Gastroesophageal sphincter (tissue), 4 donors: Measurements from ENCODE around the gene PTPRJ. TPM values are rescaled to one million over a fixed set of nuclear protein-coding genes. Genes with fewer than 3 reads are reported as not detected.
A peak's percentile ranks its signal among the peaks of the same experiment; 100 is the strongest.

Experiments
- ATAC-seq: fragments of 150-250 bp; one replicate; pipeline ENCODE4 v1.9.1; 2016; ENCODE audit warnings: mild to moderate bottlenecking, moderate library complexity
- H3K27ac ChIP-seq, 4 donors: fragments of 200-600 bp; sonication (generic) in 3 of 4; 1 replicate in 3 of 4; 2 replicates in 1 of 4; pipeline ENCODE4 v1.5.1; 2016 to 2019
- H3K27me3 ChIP-seq: fragments of 200-600 bp; sonication (generic); one replicate; pipeline ENCODE4 v1.5.1; 2019
- H3K36me3 ChIP-seq, 2 donors: fragments of 200-600 bp; sonication (generic); one replicate each; pipeline ENCODE4 v1.5.1; 2019; ENCODE audit warnings: control low read depth in 1 of 2
- H3K4me1 ChIP-seq, 3 donors: fragments of 200-600 bp; sonication (generic); 1 replicate in 2 of 3; 2 replicates in 1 of 3; pipeline ENCODE4 v1.5.1; 2016 to 2019; ENCODE audit warnings: control low read depth in 2 of 3
- H3K4me3 ChIP-seq, 2 donors: fragments of 200-600 bp; sonication (generic); one replicate each; pipeline ENCODE4 v1.5.1; 2019; ENCODE audit warnings: mild to moderate bottlenecking in 1 of 2, moderate library complexity in 1 of 2
- H3K9me3 ChIP-seq, 3 donors: fragments of 200-600 bp; sonication (generic); one replicate each; pipeline ENCODE4 v1.5.1; 2017 to 2019; ENCODE audit warnings: control low read depth in 2 of 3
- EP300 ChIP-seq: sonication (generic); formaldehyde crosslinking; IDR thresholded peaks from one replicate; pipeline ENCODE4 v1.6.1; 2017; ENCODE audit warnings: antibody characterized with exemption, mild to moderate bottlenecking
- POLR2A ChIP-seq, 2 donors: fragments of 450-650 bp; IDR thresholded peaks; one replicate each; pipeline ENCODE4 v1.6.1; 2017; ENCODE audit warnings: antibody characterized with exemption in 2 of 2, mild to moderate bottlenecking in 2 of 2, moderate library complexity in 1 of 2
- POLR2AphosphoS5 ChIP-seq: sonication (generic); formaldehyde crosslinking; IDR thresholded peaks from one replicate; pipeline ENCODE4 v1.6.1; 2017; ENCODE audit warnings: antibody characterized with exemption
- WGBS, 2 donors: methylation state at CpG; one replicate each; pipeline ENCODE4 v1.1.5; 2018; ENCODE audit warnings: low coverage in 1 of 2; 5-methylcytosine and 5-hydroxymethylcytosine counted together
- total RNA-seq, 4 donors: library from RNA; depleted of rRNA; stranded (reverse); fragments of >200 nt; gene quantifications; one replicate each; pipeline ENCODE4 v1.1.0, GENCODE V29; 2016
- TF ChIP-seq, protein P1 (sequence below), 4 experiments: fragments of 200-600 bp in 2 of 4; fragments of 450-650 bp in 2 of 4; sonication (generic) in 1 of 4; IDR thresholded peaks; one replicate each; pipeline ENCODE4 v1.5.1; 2017 to 2019; ENCODE audit warnings: antibody characterized with exemption in 4 of 4, mild to moderate bottlenecking in 2 of 4, moderate library complexity in 2 of 4

Gene PTPRJ
- total RNA-seq, 4 donors from 2014 or later: 5.4 to 13.5 (median 10.5) TPM

DNA sequence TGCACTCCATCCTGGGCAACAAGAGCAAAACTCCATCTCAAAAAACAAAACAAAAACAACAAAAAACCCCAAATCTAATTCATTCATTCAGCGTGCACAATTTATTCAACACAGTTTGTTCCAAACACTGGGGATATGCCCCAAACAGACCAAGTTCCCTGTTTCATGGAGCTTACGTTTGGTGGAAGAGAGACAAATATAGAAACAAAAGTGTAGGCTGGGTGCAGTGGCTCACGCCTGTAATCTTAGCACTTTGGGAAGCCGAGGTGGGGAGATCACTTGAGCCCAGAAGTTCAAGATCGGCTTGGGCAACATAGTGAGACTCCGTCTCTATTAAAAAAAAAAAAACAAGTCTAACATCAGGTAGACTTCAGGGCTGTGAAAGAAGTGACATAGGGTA, 52.4 kb downstream of the PTPRJ start:
- TF ChIP-seq EP300 (no peak), POLR2AphosphoS5 (no peak)
- TF ChIP-seq, protein P1, sequence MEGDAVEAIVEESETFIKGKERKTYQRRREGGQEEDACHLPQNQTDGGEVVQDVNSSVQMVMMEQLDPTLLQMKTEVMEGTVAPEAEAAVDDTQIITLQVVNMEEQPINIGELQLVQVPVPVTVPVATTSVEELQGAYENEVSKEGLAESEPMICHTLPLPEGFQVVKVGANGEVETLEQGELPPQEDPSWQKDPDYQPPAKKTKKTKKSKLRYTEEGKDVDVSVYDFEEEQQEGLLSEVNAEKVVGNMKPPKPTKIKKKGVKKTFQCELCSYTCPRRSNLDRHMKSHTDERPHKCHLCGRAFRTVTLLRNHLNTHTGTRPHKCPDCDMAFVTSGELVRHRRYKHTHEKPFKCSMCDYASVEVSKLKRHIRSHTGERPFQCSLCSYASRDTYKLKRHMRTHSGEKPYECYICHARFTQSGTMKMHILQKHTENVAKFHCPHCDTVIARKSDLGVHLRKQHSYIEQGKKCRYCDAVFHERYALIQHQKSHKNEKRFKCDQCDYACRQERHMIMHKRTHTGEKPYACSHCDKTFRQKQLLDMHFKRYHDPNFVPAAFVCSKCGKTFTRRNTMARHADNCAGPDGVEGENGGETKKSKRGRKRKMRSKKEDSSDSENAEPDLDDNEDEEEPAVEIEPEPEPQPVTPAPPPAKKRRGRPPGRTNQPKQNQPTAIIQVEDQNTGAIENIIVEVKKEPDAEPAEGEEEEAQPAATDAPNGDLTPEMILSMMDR (IDR thresholded peaks at IDR 0.05): no peak
- Histone ChIP-seq H3K36me3 (no peaks in the 10 kb centered on the region), H3K4me3 (no peak overlapping the region), H3K27me3 (no peaks in the 10 kb centered on the region), H3K27ac (no peak overlapping the region), H3K9me3 (no peaks in the 10 kb centered on the region), H3K4me1 (peaks cover 0 to 22% (median 4%) of the 10 kb centered on the region in 3 donors)
- WGBS, 2 donors: 86 to 98% methylated on average over 3 to 6 of the region's 6 CpGs
- ATAC-seq: no peak

DNA sequence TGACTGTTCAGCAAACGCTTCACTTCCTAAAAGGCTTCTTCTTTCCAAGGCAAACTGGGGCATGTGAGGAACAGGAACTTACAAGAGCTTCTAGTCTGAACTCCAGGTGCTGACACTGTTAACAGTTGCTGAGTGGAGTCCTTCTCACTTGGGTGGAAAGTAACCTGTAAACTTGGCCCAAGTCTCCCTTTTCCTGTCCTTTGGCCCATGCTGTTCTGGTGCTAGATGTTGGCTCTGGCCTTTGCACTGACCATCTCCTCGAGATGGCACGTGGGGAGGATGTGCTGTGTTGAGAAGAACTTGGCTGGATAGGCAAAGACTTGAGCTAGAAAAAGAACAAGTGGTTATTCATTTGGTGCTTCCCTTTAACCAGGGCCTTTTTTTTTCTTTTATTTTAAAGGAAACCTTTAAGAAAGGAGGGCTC, 53.6 kb downstream of the PTPRJ start:
- peak overlapping the region in 2 of 4 donors; percentile 13 to 24 for H3K27ac ChIP-seq
- no peak overlapping the region for H3K4me3 ChIP-seq
- H3K27me3 ChIP-seq: no peaks in the 10 kb centered on the region
- no peak for ATAC-seq
- WGBS, 2 donors: 82 to 84% methylated on average over 3 of the region's 3 CpGs
- no peaks in the 10 kb centered on the region for H3K36me3 ChIP-seq
- no peaks in the 10 kb centered on the region for H3K9me3 ChIP-seq
- peaks cover 0 to 22% (median 4%) of the 10 kb centered on the region in 3 donors for H3K4me1 ChIP-seq
- no peak for TF ChIP-seq POLR2A (IDR thresholded peaks at IDR 0.05)
- TF ChIP-seq EP300: no peak
- TF ChIP-seq POLR2AphosphoS5: no peak
- TF ChIP-seq, protein P1 (IDR thresholded peaks at IDR 0.05): no peak

DNA sequence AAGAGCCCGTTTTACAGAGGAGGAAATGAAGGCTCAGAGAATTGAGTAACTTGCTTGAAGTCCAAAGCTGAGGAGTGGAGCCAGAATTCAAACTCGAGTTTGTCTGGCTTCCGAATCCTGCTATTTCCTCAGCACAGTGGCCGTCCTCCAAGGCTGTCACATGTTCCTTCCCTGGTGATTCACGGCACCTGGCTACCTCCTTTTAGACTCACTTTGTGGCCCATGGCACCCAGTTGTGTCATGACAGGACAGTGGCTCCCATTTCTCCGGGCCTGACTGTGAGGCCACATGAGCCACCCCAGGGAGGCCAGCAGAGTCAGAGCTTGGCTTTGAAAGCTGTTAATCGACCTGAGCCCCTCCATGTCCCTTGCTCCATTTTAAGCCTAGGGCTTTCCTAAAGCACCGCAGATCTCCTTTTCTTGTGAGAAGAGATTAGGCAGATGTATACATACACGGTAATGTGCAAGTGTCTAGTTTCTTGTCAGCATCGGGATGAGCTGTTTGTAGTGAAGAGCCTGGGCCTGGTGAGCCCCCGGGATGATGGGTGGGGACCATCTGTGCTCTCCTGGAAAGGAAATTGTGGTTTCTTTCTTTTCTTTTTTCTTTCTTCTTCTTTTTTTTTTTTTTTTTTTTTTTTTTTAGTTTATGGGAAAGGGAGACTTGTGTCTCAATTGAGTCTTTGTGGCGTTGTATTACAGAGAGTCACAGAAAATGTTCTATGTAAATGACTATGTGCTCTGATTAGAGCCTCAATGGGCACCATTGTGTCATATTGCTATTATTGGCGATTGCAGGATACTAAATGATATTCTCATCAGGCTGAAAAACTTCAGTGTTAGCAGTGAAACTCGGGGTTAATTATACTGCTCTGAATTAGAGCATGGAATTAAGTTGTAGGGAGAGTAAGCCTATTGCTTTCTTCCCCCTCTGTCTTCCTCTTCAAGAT, 54.8 kb downstream of the PTPRJ start:
- H3K9me3 ChIP-seq: no peaks in the 10 kb centered on the region
- H3K27me3 ChIP-seq: no peaks in the 10 kb centered on the region
- ATAC-seq: peak; percentile 87
- H3K4me1 ChIP-seq: peaks cover 0 to 22% (median 4%) of the 10 kb centered on the region in 3 donors
- no peaks in the 10 kb centered on the region for H3K36me3 ChIP-seq
- WGBS, 2 donors: 55 to 62% methylated on average over 7 to 13 of the region's 14 CpGs
- H3K4me3 ChIP-seq: no peak overlapping the region
- TF ChIP-seq POLR2AphosphoS5 (peak; percentile 13), POLR2A (IDR thresholded peaks at IDR 0.05) (no peak)
- peak overlapping the region in 3 of 4 donors; percentile 35 to 62 (median 57) for H3K27ac ChIP-seq

DNA sequence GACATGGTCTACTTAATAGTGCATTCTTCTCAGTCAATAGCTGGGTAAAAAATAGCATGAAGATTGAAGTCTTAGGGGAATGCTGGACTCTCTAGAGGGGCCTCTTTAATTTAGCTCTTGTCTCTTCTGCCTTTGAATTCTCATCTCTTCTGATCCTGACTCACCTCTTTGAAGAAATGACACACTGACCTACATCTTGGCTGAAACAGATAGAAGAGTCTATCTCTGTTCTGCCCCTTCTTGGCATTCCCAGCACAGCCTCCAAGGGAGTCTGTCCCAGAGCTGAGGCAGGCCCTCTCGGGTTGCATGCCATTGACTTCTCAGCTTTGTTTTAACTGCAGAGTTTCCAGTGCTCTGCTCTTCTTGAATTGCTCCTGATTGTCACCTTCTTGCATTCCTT, 55.7 kb downstream of the PTPRJ start:
- no peaks in the 10 kb centered on the region for H3K27me3 ChIP-seq
- no peaks in the 10 kb centered on the region for H3K9me3 ChIP-seq
- no peak overlapping the region for H3K4me3 ChIP-seq
- H3K36me3 ChIP-seq: no peaks in the 10 kb centered on the region
- 9 to 70% methylated on average over 1 of the region's 1 CpG for WGBS, 2 donors
- no peak for ATAC-seq
- TF ChIP-seq POLR2AphosphoS5: no peak
- no peak for TF ChIP-seq POLR2A (IDR thresholded peaks at IDR 0.05)
- no peak for TF ChIP-seq EP300
- TF ChIP-seq, protein P1 (IDR thresholded peaks at IDR 0.05): no peak
- H3K4me1 ChIP-seq: peaks cover 0 to 22% (median 4%) of the 10 kb centered on the region in 3 donors
- peak overlapping the region in 3 of 4 donors; percentile 29 to 40 (median 31) for H3K27ac ChIP-seq

DNA sequence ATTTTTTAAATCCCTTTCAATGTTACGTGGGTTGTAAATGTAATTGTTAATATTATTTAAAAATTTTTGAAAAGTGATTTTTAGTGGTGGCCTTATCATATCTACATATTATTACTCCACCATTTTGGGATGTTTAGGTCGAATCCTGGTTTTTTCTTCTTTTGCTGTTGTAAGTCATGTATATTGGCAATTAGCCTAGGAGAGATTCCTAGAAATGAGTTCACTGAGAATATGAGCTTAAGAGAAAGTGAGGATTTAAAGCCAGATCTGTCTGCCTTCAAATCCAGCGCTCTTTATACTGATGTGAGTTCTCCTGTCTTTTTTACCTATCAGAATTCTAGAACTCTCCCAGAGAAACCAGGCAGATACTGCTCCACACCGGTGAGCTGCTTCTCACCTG, 56.1 kb downstream of the PTPRJ start:
- Histone ChIP-seq H3K4me1 (peaks cover 0 to 22% (median 4%) of the 10 kb centered on the region in 3 donors), H3K27me3 (no peaks in the 10 kb centered on the region), H3K4me3 (no peak overlapping the region), H3K36me3 (no peaks in the 10 kb centered on the region), H3K27ac (peak overlapping the region in 1 of 4 donors; percentile 28), H3K9me3 (no peaks in the 10 kb centered on the region)
- no peak for TF ChIP-seq POLR2AphosphoS5
- TF ChIP-seq POLR2A (IDR thresholded peaks at IDR 0.05): no peak
- TF ChIP-seq, protein P1 (IDR thresholded peaks at IDR 0.05): no peak
- TF ChIP-seq EP300: no peak
- 62 to 91% methylated on average over 3 to 4 of the region's 4 CpGs for WGBS, 2 donors
- ATAC-seq: no peak
